Fibroblast of villous mesenchyme (primary cell): ENCODE measurements around the gene CAMK2A. TPM values are rescaled to one million over a fixed set of nuclear protein-coding genes. Genes with fewer than 3 reads are reported as not detected.

Source experiments
- DNase-seq: peaks from one replicate; pipeline ENCODE4 v3.0.0-alpha.2; 2010; ENCODE audit warnings: low read depth
- H3K4me3 ChIP-seq: 2 replicates; pipeline ENCODE4 v1.5.1; 2011; ENCODE audit warnings: low read depth, mild to moderate bottlenecking, low read length
- total RNA-seq: library from RNA; depleted of rRNA; stranded (reverse); fragments of >200 nt; gene quantifications from 2 replicates; pipeline ENCODE4 v1.2.3, GENCODE V29; 2012
- TF ChIP-seq, protein P1 (sequence below): IDR thresholded peaks from 2 replicates; pipeline ENCODE4 v1.5.1; 2012; ENCODE audit warnings: low read depth, mild to moderate bottlenecking, low read length; ENCODE audit not compliant: insufficient read depth

Gene CAMK2A
- total RNA-seq, 1 donor = 1.3 TPM

DNA sequence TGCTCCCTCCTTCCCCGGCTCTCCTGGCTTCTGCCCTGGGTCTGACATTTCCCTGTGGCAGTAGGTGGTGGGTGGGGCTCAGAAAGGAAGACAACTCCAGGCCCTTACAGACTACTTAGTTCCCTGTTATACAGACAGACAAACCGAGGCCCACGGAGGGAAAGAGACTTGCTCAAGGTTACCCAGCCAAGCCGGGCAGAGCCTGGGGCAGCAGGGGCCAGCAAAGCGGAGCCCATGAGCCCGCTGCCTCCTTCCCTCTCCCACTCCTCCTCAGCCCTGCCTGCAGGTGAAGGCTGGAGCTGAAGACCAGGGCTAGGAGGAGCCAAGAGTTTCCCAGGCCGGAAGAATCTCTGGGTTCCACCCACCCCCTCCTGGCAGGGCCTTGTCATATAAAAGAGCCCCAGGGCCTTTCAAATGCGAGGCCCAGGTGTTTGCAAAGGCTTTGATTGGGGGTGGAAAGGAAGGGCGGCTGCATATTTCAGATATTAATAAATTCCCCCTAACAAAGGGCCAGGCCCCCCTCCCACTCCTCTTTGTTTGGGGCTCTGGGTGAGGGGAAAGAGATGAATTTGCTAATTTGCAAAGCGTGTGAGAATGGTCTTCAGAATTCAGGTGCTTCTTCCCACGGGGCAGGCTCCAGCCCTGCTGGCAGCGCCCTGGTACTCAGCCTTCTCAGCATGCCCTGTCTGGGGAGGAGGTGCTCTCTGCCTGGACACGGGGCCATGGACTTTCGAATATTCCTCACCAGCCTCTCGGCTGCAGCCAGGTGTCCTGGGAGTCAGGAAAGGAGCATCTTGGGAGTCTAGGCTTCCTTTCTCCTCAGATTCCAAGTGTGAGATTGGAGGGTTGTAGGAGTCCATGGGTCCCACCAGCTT lies 78.2 kb downstream of the CAMK2A start:
- no peak for DNase-seq
- TF ChIP-seq, protein P1, sequence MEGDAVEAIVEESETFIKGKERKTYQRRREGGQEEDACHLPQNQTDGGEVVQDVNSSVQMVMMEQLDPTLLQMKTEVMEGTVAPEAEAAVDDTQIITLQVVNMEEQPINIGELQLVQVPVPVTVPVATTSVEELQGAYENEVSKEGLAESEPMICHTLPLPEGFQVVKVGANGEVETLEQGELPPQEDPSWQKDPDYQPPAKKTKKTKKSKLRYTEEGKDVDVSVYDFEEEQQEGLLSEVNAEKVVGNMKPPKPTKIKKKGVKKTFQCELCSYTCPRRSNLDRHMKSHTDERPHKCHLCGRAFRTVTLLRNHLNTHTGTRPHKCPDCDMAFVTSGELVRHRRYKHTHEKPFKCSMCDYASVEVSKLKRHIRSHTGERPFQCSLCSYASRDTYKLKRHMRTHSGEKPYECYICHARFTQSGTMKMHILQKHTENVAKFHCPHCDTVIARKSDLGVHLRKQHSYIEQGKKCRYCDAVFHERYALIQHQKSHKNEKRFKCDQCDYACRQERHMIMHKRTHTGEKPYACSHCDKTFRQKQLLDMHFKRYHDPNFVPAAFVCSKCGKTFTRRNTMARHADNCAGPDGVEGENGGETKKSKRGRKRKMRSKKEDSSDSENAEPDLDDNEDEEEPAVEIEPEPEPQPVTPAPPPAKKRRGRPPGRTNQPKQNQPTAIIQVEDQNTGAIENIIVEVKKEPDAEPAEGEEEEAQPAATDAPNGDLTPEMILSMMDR = no peak
- no peak overlapping the region for H3K4me3 ChIP-seq

DNA sequence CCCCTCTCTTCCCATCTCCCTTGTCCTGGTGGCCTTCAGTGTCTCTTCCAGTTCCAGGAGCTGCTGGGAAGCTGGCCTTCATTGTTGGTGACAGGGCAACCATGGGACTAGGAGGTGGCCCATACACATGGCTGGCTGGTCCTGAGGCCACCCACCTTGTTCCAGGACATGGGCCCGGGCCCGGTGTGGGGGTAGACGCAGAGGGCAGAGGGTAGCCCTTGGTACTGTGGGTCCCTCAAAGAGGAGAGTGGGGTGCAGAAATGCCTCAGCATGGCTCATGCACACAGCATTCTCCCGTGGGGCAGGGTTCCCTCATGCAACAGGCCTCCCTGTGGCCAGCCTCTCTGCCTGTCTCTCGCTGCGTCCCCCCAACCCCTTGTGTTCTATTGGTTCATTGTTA lies 78.9 kb downstream of the CAMK2A start:
- H3K4me3 ChIP-seq = no peak overlapping the region
- no peak for DNase-seq
- TF ChIP-seq, protein P1 = no peak

DNA sequence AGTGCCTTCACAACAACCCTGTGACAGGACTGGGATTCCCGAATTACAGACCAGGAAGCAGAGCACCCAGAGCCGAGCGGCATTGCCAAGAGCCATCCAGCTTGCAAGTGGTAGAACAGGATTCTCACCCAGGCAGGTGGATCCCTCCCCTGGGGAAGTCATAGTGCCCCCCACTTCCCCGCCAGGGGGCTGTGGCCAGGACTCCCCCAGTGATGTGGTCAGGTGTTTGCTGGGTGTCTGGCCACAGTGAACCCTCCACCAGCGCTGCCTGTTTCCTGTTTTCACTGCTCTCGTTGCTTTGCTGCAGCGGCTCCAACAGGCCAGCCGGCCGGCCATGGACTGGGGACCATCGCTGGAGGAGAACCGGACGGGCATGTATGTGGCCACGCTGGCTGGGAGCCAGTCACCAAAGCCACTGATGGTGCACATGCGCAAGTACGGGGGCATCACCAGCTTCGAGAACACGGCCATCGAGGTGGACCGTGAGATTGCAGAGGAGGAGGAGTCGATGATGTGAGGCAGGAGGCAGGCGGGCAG lies 80.4 kb downstream of the CAMK2A start:
- TF ChIP-seq, protein P1 = no peak
- H3K4me3 ChIP-seq = no peak overlapping the region
- DNase-seq = peak; percentile 69

DNA sequence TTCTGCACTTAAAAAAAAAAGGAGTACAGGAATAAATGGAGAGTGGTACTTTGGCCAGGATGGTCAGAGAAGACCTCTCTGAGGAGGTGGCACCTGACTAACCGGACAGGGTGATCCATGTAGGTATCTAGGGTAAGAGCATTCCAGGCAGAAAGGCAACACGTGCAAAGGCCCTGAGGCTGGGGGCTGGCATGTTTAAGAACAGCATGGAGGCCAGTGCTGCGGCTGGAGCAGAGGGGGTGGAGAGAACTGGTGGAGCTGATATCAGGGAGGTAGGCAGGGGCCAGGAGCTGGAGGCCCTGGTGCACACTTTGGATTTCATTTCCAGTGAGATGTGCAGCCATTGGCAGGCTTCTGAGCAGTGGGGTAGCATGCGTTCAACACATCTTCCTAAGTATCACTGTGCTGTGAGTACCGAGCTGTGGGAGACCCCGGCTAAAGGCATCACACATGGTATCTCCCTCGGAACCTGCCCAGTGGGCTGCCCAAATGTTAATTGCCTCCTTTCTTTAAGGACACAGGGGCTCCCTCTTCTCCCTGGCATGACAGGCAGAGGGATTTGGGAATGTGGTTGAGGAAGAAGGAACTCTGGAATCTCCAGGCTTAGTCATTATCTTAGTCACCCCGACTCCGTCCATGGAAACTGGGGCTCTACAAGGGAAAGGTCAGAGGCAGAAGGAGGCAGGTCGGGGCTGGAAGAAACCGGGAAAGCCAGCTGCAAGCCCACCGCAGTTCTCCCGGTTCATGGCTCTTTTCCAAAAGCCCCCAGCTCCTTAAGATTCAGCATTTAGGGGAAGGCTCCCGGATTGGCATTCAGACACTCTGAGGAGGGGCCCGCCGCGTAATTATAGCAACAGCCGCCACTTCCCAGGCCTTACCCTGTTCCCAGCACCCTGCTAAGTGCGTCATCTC lies 81.1 kb downstream of the CAMK2A start:
- H3K4me3 ChIP-seq = no peak overlapping the region
- TF ChIP-seq, protein P1 = no peak
- peak; percentile 44 for DNase-seq

DNA sequence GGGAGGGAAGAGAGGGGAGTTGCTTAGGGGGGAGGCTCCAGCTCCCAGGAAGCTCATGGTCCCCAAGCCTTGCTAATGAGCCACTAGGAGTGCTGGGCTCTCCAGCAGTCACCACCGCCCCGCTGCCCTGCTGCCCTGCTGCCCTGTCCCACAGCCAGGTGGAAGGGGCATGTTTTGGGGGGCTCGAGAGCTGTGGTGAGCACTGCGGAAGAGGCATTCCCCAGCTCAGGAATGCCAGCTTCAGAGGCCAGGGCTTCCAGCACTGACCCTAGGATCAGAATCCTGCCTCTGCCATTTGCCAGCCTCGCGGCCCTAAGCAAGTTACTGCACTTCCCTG lies 82.8 kb downstream of the CAMK2A start:
- TF ChIP-seq, protein P1 = no peak
- no peak for DNase-seq
- H3K4me3 ChIP-seq = no peak overlapping the region

DNA sequence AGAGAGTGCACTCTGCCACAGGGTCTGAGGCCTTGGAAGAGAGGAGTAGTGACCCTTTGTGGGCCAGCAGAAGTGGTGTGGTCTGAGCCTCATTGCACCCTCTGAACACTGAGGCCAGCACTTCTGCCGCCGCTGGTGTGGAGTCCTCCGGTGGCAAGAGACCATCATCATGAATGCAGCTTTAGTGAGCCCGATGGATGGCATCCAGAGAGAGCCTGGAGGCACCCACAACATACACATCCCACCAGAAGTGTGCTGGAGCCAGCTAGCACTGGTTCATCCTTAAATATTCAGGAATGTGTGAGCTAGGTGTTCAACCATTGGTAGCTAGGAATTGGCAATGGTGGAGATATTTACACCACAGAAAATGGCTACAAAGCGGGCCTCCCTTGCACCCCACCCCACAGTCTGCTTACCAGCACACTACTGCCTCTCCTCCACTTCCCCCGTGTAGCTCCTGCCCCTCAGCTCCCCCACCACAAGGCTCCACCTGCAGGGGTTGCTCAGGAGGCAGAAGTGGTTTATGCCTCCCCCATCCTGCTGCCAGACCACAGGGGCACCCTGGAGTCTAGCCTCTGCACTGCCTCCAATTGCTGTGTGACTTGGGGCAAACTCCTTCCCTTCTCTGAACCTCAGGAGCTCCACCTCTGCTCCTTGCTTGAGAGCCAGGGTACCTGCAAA lies 83.3 kb downstream of the CAMK2A start:
- no peak for DNase-seq
- TF ChIP-seq, protein P1 = no peak
- no peak overlapping the region for H3K4me3 ChIP-seq
